Endometrial microvascular endothelial cells (primary cell): ENCODE measurements around the gene SNCAIP. TPM values are rescaled to one million over a fixed set of nuclear protein-coding genes. Genes with fewer than 3 reads are reported as not detected.

ENCODE experiments used
- in situ Hi-C: cut with HindIII; loops from 2 replicates; pipeline ENCODE4 v1.10.0; 2017; ENCODE audit warnings: low sequenced_read_pairs, low pct_unique_long_range_greater_than_20kb; ENCODE audit errors: inconsistent ontology term
- total RNA-seq: library from RNA; depleted of rRNA; stranded (reverse); fragments of >200 nt; gene quantifications from one replicate; pipeline ENCODE4 v1.2.3, GENCODE V29; 2015; ENCODE audit errors: inconsistent ontology term

The SNCAIP gene
- total RNA-seq, 1 donor from 2014 or later: 0.37 TPM

- in situ Hi-C loops: no loop called here
Observed at GRCh38 chr5:122311497-122311960, 508 bp upstream of the SNCAIP start.

DNA sequence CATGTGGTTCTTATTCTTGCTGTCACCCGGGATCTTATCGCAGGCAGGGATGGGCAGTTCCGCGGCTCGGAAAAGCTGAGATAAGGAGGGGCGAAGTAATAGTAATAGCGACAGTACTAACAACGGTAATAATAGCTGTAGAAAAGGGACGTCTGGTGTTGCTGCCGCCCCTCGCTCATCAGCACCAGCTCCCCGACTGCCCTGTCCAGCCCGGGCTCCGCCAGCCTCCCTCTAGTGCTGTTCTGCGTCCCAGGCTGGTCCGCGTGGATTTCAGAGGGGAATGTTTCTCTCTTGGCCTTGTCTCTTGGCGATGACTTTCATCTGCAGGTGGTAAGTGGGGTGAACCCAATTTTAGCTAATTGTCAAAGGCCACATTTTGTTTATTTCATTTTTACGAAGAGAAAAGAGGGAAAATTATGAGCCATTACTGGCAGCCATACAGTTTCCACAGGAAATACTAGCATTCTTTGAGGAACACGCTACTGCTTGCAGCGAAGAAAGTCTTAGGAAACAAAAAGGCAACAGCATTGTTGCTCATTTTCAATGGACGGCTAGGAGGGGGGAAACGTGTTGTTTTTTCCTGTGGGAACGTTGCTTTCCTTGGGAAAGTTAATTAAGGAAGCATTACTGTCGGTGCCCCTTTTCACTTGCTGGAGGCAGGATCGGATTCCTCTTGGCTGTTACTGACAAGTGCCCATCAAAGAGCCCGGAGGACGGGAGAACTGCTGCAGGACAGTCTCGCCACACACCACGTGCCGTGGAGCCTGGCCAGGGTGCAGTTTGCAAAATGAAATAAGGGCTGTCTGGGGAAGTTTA is 762 bp downstream of the SNCAIP start:
- in situ Hi-C loops: no loop called here

DNA sequence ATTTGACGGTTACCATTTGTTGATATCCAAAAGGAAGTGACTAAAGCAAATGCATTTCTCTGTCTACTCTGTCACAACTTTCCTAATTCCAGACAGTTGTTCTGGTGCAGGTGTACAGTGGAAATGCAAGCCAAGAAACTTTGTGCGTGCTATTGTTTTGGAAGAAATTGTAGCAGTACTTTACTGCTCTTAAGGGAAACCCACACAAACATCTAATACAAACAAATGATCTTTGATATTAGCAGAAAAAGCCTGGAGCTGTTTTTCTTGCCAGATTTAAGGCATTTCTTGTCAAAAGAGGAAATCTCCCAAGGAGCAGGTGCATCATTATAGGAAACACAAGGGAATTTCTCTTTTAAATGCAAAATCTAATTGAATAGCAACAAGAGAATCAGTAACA is 2.0 kb downstream of the SNCAIP start:
- in situ Hi-C loops: no loop called here

GRCh38 chr5:122315521-122315920 is 3.5 kb downstream of the SNCAIP start:
- in situ Hi-C loops: no loop called here

DNA sequence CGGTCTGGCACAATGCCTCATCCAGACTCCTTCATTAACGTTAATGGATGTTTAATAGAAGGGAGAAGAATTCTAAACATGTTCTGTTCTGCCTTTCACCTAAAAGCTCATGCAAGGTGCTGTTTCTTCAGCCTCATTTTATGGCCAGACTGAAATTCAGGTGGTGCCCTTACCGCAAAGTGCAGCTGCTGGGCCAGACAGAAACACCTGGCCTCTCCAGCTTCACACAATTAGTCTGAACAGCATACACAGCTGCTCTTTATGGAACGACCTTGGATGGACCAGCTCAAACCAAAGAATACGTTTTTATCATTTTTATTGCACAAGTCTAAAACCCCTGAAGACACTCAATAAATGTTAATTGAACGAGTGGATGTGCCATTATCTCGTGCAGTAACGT is 4.6 kb downstream of the SNCAIP start:
- in situ Hi-C loops: no loop called here

DNA sequence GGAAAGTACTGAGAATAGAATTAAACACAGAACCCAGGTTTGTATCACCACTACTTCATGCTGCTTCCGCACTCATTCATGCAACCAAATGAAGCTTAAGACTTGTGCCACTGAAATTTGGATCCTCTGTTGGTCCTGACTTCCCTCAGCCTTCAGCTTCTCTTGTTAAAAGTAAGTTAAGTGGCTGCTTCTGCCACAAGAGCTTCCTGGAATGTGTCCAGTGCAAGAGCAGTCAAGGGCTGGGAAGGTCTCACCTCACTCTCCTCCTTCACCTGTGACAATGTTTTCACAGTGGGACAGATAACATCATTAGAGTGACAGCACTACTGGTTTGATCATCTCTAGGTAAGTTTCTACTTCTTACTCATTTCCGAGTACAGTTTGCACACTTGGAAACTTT is 7.9 kb downstream of the SNCAIP start:
- in situ Hi-C loops: no loop called here

- in situ Hi-C loops: no loop called here
Observed at GRCh38 chr5:122321921-122322320, 9.9 kb downstream of the SNCAIP start.

DNA sequence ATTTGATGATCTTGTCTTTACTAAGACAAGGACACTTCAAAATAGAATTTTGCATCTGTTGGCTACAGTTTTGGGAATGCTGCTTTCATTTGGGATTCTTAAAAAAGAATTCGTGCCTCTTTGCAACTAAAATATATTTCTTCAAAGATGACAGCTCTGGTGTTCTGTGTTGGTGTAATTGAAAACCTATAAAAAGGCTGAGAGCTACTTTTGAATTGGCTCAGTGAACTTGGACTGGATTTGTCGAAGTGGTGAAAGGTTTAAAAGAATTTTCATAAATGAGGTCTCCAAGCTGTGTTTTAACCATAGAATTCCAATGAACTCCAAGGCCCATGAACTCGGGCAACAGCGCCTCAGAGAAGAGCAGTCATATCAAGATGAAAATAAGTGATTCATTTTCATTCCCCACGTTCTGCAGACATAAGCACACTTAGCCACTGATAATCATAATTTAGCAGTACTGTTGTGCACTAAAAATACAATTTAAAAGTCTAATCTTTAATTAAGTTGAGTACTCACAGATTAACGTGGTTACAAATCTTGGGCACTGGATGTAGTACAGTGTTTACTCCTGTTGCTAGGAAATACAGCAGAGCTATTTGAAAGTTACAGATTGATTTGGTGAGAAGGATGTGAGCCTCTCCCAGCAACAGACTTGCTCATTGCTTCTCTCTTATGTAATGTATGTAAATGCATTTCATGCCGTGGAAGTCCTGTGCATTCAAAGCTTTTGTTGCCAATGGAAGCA is 10.9 kb downstream of the SNCAIP start:
- in situ Hi-C loops: no loop called here

DNA sequence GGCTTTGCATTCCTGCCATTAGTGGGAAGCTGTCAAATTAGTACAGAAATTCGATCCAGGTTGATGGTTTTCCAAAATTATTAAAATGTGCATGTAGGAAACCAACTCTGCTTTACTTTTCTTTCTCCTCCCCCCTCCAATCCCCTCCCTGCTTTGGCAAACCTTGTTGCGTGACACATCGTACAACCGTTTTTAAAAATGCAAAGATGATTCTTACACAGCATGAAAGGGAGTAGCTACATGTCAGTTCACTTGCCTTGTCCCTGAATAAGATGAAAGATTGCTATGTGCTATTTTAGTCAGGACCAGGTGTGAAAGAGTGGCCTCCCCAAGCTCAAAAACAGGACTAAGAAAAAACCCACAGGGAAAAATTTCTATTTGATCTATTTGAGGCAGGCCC is 11.7 kb downstream of the SNCAIP start:
- in situ Hi-C loops: no loop called here

DNA sequence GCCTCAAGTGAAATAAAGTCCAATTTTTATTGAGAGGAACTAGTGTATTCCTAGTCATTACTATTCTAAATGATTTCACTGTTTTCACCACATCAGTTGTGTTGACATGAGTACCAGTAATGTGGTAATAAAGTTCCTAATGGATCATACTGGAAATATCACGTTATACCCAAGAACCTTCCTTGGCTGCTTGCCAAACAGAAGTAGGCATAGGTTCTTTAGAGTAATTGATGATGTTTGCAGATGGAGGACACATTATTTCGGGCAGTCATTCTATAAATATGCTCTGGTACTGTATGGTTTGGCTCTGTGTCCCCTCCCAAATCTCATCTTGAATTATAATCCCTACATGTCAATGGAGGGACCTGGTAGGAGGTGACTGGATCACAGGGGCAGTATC is 15.1 kb downstream of the SNCAIP start:
- in situ Hi-C loops: no loop called here

DNA sequence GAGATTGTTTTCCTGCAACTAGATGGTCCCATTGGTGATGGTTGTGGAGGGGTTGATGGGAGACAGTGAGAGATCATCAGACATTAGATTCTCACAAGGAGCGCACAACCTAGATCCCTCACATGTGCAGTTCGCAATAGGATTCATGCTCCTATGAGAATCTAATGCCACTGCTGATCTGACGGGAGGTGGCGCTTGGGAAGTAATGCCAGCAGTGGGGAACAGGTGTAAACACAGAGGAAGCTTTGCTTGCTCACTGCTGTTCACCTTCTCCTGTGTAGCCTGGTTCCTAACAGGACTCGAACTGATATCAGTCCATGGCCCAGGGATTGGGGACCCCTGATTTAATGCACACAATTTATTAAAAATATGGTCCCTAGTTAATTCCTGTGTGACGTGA is 18.8 kb downstream of the SNCAIP start:
- in situ Hi-C loops: no loop called here

DNA sequence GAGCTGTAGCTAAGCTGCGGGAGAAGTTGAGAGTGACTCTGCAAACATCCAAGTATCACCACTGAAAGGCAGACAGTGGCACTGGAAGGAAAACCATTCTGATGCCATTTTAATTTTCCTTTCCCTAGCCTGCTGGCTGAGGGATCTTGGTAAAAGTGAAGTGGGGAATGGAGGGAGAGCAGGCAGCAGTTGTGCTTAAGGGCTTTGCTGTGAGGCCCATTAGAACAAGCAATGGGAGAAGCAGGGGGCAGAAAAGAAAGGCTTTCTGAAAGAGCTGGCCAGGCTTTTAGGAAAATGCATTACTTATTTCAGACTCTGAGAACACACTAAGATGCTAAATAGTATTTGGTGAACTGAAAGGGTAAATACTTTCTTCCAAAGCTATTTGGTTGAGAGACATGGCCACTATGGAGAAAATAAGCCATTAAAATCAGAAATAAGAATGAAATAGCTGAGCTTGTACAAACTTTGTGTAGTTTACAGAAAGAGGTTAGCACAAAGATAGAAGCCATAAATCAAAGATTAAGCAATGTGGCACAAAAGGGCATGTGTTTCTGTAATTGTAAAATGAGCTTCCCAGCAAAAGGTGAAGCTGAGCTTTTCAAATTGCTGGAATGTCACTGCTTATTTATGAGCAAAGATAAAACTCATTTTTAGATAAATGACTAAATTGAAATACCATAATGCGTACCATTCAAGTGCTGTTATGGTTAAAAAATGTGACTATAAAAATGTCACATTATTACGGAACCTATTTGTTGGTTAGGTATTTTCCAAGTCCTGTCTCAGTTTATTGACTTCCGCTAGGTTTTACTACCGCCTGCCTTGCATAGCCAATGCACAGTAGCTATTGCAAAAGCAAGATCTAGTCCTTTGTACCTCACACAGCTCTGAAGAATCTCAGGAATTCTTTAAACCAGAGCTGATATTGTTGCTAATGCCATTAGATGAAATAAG is 20.8 kb downstream of the SNCAIP start:
- in situ Hi-C loops: no loop called here

- in situ Hi-C loops: no loop called here
Observed at GRCh38 chr5:122333564-122333963, 21.5 kb downstream of the SNCAIP start.

GRCh38 chr5:122339591-122339990 is 27.6 kb downstream of the SNCAIP start:
- in situ Hi-C loops: no loop called here

- in situ Hi-C loops: no loop called here
Observed at GRCh38 chr5:122341087-122341486, 29.1 kb downstream of the SNCAIP start.

DNA sequence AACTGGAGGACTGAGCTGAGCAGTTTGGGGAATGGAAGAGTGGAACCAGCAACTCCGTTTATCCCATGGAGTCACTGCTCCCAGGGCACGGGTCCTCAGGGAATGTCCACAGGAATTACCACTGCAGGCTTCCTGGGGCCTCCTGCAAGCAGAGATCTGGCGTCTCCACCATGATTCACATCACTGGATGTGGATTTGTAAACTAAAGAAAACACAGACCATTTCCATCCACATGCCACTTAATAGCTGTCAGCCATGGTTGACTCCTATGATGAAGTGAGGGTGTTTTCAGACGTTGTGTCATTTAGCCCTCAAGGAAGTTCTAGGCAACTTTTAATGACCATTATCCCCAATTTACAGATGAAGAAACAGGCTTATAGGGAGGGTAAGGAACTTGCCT is 30.2 kb downstream of the SNCAIP start:
- in situ Hi-C loops: no loop called here

DNA sequence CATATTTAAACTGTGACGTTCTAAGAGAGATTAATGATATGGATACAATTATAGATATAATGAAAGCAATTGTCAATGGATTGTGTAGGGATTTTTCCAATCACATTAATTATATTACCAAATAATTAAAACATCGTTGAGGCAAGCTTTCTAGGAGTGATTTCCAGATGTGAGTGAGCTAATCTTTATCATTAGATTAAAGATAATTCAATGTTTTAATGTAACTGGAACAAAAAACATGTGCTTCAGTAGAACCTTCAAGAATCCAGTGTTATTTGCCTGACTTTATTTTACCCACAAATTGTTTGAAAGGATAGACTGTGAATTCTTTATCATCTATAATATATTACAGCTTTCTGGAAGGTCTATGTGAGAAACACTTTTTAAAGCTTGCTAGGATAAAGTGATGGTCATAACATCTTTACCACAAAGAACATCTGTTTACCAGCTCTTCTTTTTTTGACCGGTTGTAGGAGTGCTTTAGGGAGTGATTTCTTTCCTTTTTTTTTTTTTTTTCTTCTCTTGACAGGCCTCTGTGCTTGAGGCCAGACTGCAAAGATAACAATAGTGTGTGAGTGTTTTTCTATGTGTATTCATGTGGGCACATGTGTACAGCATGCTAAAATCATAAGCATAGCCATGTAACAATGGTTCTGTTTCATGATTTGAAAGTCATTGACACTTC is 35.0 kb downstream of the SNCAIP start:
- in situ Hi-C loops: no loop called here

- in situ Hi-C loops: no loop called here
Observed at GRCh38 chr5:122350496-122350895, 38.5 kb downstream of the SNCAIP start.
